H1 (cell line): ENCODE measurements around the gene EPHB6. TPM values are rescaled to one million over a fixed set of nuclear protein-coding genes. Genes with fewer than 3 reads are reported as not detected.

Experiments used
- CTCF ChIA-PET: fragments of 300-600 bp; sonication (Branson Sonifier 250); formaldehyde crosslinking; loops from one replicate; lab custom pipeline; 2021; ENCODE audit not compliant: partially characterized antibody; lab: Charles Lee
- POLR2A ChIA-PET: fragments of 300-600 bp; sonication (Branson Sonifier 250); formaldehyde crosslinking; loops from one replicate; lab custom pipeline; 2021; ENCODE audit warnings: inconsistent platforms; ENCODE audit not compliant: partially characterized antibody; lab: Charles Lee
- DNase-seq, 2 experiments: peaks; one replicate each; pipeline versions ENCODE4 v3.0.0 to v3.0.0-alpha.2; 2010 to 2022; ENCODE audit warnings: low spot score in 2 of 2, low read depth in 1 of 2, mixed read lengths in 1 of 2
- FAIRE-seq: peaks from 2 replicates; lab custom pipeline; 2011; peaks lifted over from hg19 to GRCh38; lab: Jason Lieb, UNC
- H2AFZ ChIP-seq: 2 replicates; pipeline ENCODE4 v1.8.1; 2012; ENCODE audit warnings: low read length, inconsistent platforms
- H2AK5ac ChIP-seq: 2 replicates; pipeline ENCODE4 v1.6.1; 2013; ENCODE audit warnings: low read depth, low read length
- H2BK120ac ChIP-seq: replicated peaks from 2 replicates; pipeline ENCODE3; 2013; ENCODE audit warnings: low read depth, low read length, inconsistent platforms
- H2BK12ac ChIP-seq: 2 replicates; pipeline ENCODE4 v1.6.1; 2013; ENCODE audit warnings: low read depth, low read length
- H2BK15ac ChIP-seq: 2 replicates; pipeline ENCODE4 v1.6.1; 2013; ENCODE audit warnings: low read length
- H2BK20ac ChIP-seq: 2 replicates; pipeline ENCODE4 v1.6.1; 2013; ENCODE audit warnings: low read length
- H2BK5ac ChIP-seq: 2 replicates; pipeline ENCODE4 v1.6.1; 2013; ENCODE audit warnings: low read depth, low read length
- H3K14ac ChIP-seq: 2 replicates; pipeline ENCODE4 v1.6.1; 2013; ENCODE audit warnings: inconsistent platforms; ENCODE audit not compliant: insufficient read length
- H3K18ac ChIP-seq: 2 replicates; pipeline ENCODE4 v1.6.1; 2013; ENCODE audit warnings: low read length; ENCODE audit errors: extremely low read depth
- H3K23ac ChIP-seq: 2 replicates; pipeline ENCODE4 v1.6.1; 2013; ENCODE audit warnings: inconsistent platforms; ENCODE audit not compliant: insufficient read length
- H3K23me2 ChIP-seq: 2 replicates; pipeline ENCODE4 v1.6.1; 2013; ENCODE audit warnings: low read depth, low read length
- H3K27ac ChIP-seq: 2 replicates; pipeline ENCODE4 v1.6.1; 2011; ENCODE audit warnings: low read depth, low read length, inconsistent platforms
- H3K27me3 ChIP-seq, 4 experiments: replicated peaks in 1 of 4; 1 replicate in 1 of 4; 2 replicates in 3 of 4; pipeline versions ENCODE4 v1.6.1 to v1.8.1; 2011 to 2013; ENCODE audit warnings: low read length in 3 of 4, mild to moderate bottlenecking in 3 of 4, inconsistent platforms in 2 of 4, mixed read lengths in 2 of 4, moderate library complexity in 1 of 4; ENCODE audit not compliant: control insufficient read depth in 3 of 4, insufficient read depth in 3 of 4; ENCODE audit errors: extremely low read depth in 1 of 4
- H3K36me3 ChIP-seq, 4 experiments: 2 replicates each; pipeline versions ENCODE4 v1.6.1 to v1.8.1; 2011 to 2013; ENCODE audit warnings: mild to moderate bottlenecking in 4 of 4, low read length in 3 of 4, moderate library complexity in 2 of 4, control low read depth in 1 of 4, inconsistent platforms in 1 of 4; ENCODE audit not compliant: insufficient read depth in 4 of 4, control insufficient read depth in 2 of 4
- H3K4ac ChIP-seq: replicated peaks from 2 replicates; pipeline ENCODE3; 2013; ENCODE audit warnings: low read length, low read depth, mixed read lengths, inconsistent platforms; ENCODE audit not compliant: insufficient read length
- H3K4me1 ChIP-seq, 4 experiments: replicated peaks in 1 of 4; 1 replicate in 1 of 4; 2 replicates in 3 of 4; pipeline versions ENCODE4 v1.6.1 to v1.8.1; 2011 to 2013; ENCODE audit warnings: low read length in 3 of 4, inconsistent platforms in 2 of 4, mixed read lengths in 1 of 4; ENCODE audit not compliant: insufficient read depth in 4 of 4, control insufficient read depth in 3 of 4
- H3K4me2 ChIP-seq, 2 experiments: 2 replicates each; pipeline versions ENCODE4 v1.6.1 to v1.8.1; 2011 to 2013; ENCODE audit warnings: low read depth in 2 of 2, low read length in 2 of 2, control low read depth in 1 of 2, inconsistent platforms in 1 of 2, mild to moderate bottlenecking in 1 of 2; ENCODE audit not compliant: insufficient read depth in 1 of 2
- H3K4me3 ChIP-seq, 4 experiments: fragments of 200-600, 300-600 bp in 1 of 4; sonication (generic), shearing (Covaris generic), sonication (Bioruptor Twin) in 1 of 4; 2 replicates each; pipeline versions ENCODE4 v1.5.1 to v1.8.1; 2011 to 2016; ENCODE audit warnings: low read length in 4 of 4, low read depth in 3 of 4, control low read depth in 2 of 4, inconsistent platforms in 2 of 4, mild to moderate bottlenecking in 2 of 4, mixed read lengths in 1 of 4, moderate library complexity in 1 of 4; ENCODE audit not compliant: insufficient read depth in 2 of 4; ENCODE audit errors: extremely low read depth in 1 of 4
- H3K56ac ChIP-seq: replicated peaks from 2 replicates; pipeline ENCODE3; 2013; ENCODE audit warnings: low read depth, mild to moderate bottlenecking, mixed read lengths, low read length, inconsistent platforms; ENCODE audit not compliant: insufficient read length
- H3K79me1 ChIP-seq: 2 replicates; pipeline ENCODE4 v1.6.1; 2013; ENCODE audit warnings: low read depth, low read length, control low read depth
- H3K79me2 ChIP-seq, 2 experiments: 2 replicates each; pipeline versions ENCODE4 v1.6.1 to v1.8.1; 2012 to 2013; ENCODE audit warnings: low read length in 2 of 2, mild to moderate bottlenecking in 2 of 2, inconsistent platforms in 1 of 2; ENCODE audit not compliant: insufficient read depth in 2 of 2, control insufficient read depth in 1 of 2
- H3K9ac ChIP-seq, 4 experiments: replicated peaks in 1 of 4; 1 replicate in 1 of 4; 2 replicates in 3 of 4; pipeline versions ENCODE4 v1.6.1 to v1.8.1; 2011 to 2013; ENCODE audit warnings: low read depth in 3 of 4, low read length in 3 of 4, control low read depth in 2 of 4, mild to moderate bottlenecking in 2 of 4, moderate library complexity in 2 of 4, inconsistent platforms in 1 of 4; ENCODE audit errors: extremely low read depth in 1 of 4
- H3K9me3 ChIP-seq, 2 experiments: 2 replicates each; pipeline versions ENCODE4 v1.6.1 to v1.8.1; 2012 to 2013; ENCODE audit warnings: mild to moderate bottlenecking in 2 of 2, moderate library complexity in 2 of 2, control low read depth in 1 of 2, inconsistent platforms in 1 of 2, low read depth in 1 of 2, low read length in 1 of 2, mixed read lengths in 1 of 2; ENCODE audit not compliant: insufficient read depth in 2 of 2
- H4K20me1 ChIP-seq, 2 experiments: replicated peaks in 1 of 2; 2 replicates each; pipeline versions ENCODE3 to v1.8.1; 2011 to 2013; ENCODE audit warnings: inconsistent platforms in 2 of 2, low read length in 2 of 2, mild to moderate bottlenecking in 1 of 2; ENCODE audit not compliant: insufficient read depth in 2 of 2, control insufficient read depth in 1 of 2
- H4K5ac ChIP-seq: 2 replicates; pipeline ENCODE4 v1.6.1; 2013; ENCODE audit warnings: low read length, low read depth, mixed read lengths, inconsistent platforms; ENCODE audit not compliant: insufficient read length
- H4K8ac ChIP-seq: 2 replicates; pipeline ENCODE4 v1.8.0; 2013; ENCODE audit warnings: mild to moderate bottlenecking, moderate library complexity, low read length, inconsistent platforms; ENCODE audit not compliant: insufficient read depth; ENCODE audit errors: extremely low read depth
- H4K91ac ChIP-seq: replicated peaks from 2 replicates; pipeline ENCODE3; 2013; ENCODE audit warnings: low read length, mixed read lengths, inconsistent platforms; ENCODE audit not compliant: insufficient read length
- CHD2 ChIP-seq: IDR thresholded peaks from 2 replicates; pipeline ENCODE4 v1.6.1; 2012; ENCODE audit warnings: low read length, improper control_type of control experiment
- EZH2 ChIP-seq: fragments of 200-600 bp; sonication (generic); IDR thresholded peaks from 2 replicates; pipeline ENCODE4 v1.7.1; 2012; ENCODE audit warnings: low read depth, mild to moderate bottlenecking, moderate library complexity, low read length, inconsistent platforms; ENCODE audit not compliant: severe bottlenecking
- GTF2F1 ChIP-seq: IDR thresholded peaks from 2 replicates; pipeline ENCODE4 v1.6.1; 2012; ENCODE audit warnings: low read depth, low read length, improper control_type of control experiment, borderline replicate concordance
- POU5F1 ChIP-seq: IDR thresholded peaks from 2 replicates; pipeline ENCODE4 v1.6.1; 2011; ENCODE audit warnings: low read depth, mild to moderate bottlenecking, low read length, moderate library complexity
- RBBP5 ChIP-seq: IDR thresholded peaks from 2 replicates; pipeline ENCODE4 v1.7.1; 2012; ENCODE audit warnings: low read depth, mild to moderate bottlenecking, inconsistent platforms, low read length, moderate library complexity, borderline replicate concordance
- SIRT6 ChIP-seq: IDR thresholded peaks from one replicate; pipeline ENCODE4 v1.7.1; 2012; ENCODE audit warnings: low read length, inconsistent platforms
- SIX5 ChIP-seq: IDR thresholded peaks from 2 replicates; pipeline ENCODE4 v1.6.1; 2011; ENCODE audit warnings: mild to moderate bottlenecking, low read depth, low read length
- SP1 ChIP-seq: IDR thresholded peaks from 2 replicates; pipeline ENCODE4 v1.6.1; 2011; ENCODE audit warnings: low read depth, low read length
- SP4 ChIP-seq: IDR thresholded peaks from 2 replicates; pipeline ENCODE4 v1.6.1; 2012; ENCODE audit warnings: low read length, inconsistent platforms
- SUZ12 ChIP-seq: fragments of 200-600 bp; sonication (generic); IDR thresholded peaks from 2 replicates; pipeline ENCODE4 v1.6.1; 2012; ENCODE audit warnings: mild to moderate bottlenecking, inconsistent platforms, low read length, moderate library complexity, mixed read lengths
- TBP ChIP-seq: IDR thresholded peaks from 2 replicates; pipeline ENCODE4 v1.6.1; 2011; ENCODE audit warnings: low read depth, low read length, improper control_type of control experiment
- TCF12 ChIP-seq: IDR thresholded peaks from 2 replicates; pipeline ENCODE4 v1.6.1; 2011; ENCODE audit warnings: low read depth, mild to moderate bottlenecking, low read length
- YY1 ChIP-seq: IDR thresholded peaks from 2 replicates; pipeline ENCODE4 v1.6.1; 2011; ENCODE audit warnings: low read depth, mild to moderate bottlenecking, low read length
- WGBS, 2 experiments: shearing (Covaris generic) in 1 of 2; methylation state at CpG; one replicate each; pipeline versions ENCODE4 v1.1.6 to v1.1.7; 2013 to 2015; ENCODE audit warnings: low lambda C conversion rate in 2 of 2, mixed read lengths in 2 of 2, inconsistent platforms in 1 of 2, low coverage in 1 of 2, missing lambda C conversion rate in 1 of 2; ENCODE audit not compliant: insufficient replicate concordance in 2 of 2, insufficient coverage in 1 of 2, insufficient read length in 1 of 2; ENCODE audit errors: extremely low coverage in 1 of 2, missing lambda C conversion rate in 1 of 2; 5-methylcytosine and 5-hydroxymethylcytosine counted together
- polyA plus RNA-seq, 7 experiments: library from polyadenylated mRNA; depleted of rRNA in 3 of 7; stranded (reverse) in 5 of 7; unstranded in 2 of 7; fragments of >200 nt in 5 of 7; fragments of 200-250 nt in 2 of 7; gene quantifications; 1 replicate in 5 of 7; 2 replicates in 1 of 7; 4 replicates in 1 of 7; pipeline versions ENCODE4 v1.2.1 to v1.2.3, GENCODE V29; 2011 to 2013; ENCODE audit warnings: missing spikeins in 2 of 7, mixed read lengths in 2 of 7
- total RNA-seq: library from RNA; stranded (reverse); fragmentation: NEBNext Ultra II Directional; extraction: Animal tissue kit (Norgen Biotek cat#: 25700); gene quantifications from 2 replicates; pipeline ENCODE4 v1.2.1, GENCODE V29; 2021
- TF ChIP-seq, protein P1 (sequence below): IDR thresholded peaks from 2 replicates; pipeline ENCODE4 v1.6.1; 2012; ENCODE audit warnings: inconsistent platforms

Gene EPHB6
- total and polyA plus RNA-seq, 2 of the 8 experiments (the other 6 are each of a cell fraction or from before 2014, with no cell fraction given) = 19.7 TPM

DNA sequence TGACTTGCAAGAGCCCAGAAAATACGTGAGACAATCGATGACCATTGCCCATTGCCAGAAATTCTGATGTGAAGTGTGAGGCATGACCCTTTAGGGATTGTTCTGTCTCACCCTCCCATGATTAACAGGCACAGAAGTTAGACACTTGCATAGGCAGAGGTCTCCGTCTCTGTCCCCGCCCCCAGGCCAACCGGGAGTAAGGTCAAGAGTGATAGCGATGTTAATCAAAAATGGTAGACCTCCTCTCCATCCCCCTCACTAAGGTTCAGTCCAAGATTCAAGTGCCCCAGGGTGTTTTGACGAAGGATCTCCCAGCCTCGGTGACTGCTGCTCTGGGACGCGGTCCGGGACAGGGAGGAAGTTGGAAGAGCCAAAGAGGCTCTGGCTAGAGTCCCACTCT, 53.4 kb downstream of the EPHB6 start:
- no peak overlapping the region for H2AK5ac ChIP-seq
- FAIRE-seq (no peak), DNase-seq (no peak)
- no peak overlapping the region for H2BK12ac ChIP-seq
- H4K91ac ChIP-seq = no peak overlapping the region
- no peaks in the 10 kb centered on the region for H3K36me3 ChIP-seq
- H4K8ac ChIP-seq = no peak overlapping the region
- H3K9ac ChIP-seq = no peak overlapping the region; a peak in 1 of 7 replicates
- ChIA-PET CTCF (no interaction called here), POLR2A (interaction anchor here (1.3 kb wide), 1 partner anchor 9 kb away, joined by 4 read pairs; no protein-coding TSS in a partner anchor)
- no peak overlapping the region for H2BK20ac ChIP-seq
- TF ChIP-seq SP4 (no peak), YY1 (no peak), TCF12 (no peak), POU5F1 (no peak), RBBP5 (no peak), CHD2 (no peak), GTF2F1 (no peak), EZH2 (no peak), SIRT6 (no peak), SP1 (no peak), TBP (no peak), SIX5 (no peak), SUZ12 (no peak)
- TF ChIP-seq, protein P1, sequence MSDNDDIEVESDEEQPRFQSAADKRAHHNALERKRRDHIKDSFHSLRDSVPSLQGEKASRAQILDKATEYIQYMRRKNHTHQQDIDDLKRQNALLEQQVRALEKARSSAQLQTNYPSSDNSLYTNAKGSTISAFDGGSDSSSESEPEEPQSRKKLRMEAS = no peak
- H3K23me2 ChIP-seq = no peaks in the 10 kb centered on the region
- H3K23ac ChIP-seq = no peak overlapping the region
- H3K4me1 ChIP-seq = no peaks in the 10 kb centered on the region
- no peak overlapping the region for H3K4me3 ChIP-seq
- H2BK5ac ChIP-seq = no peak overlapping the region
- H4K5ac ChIP-seq = no peak overlapping the region
- H2AFZ ChIP-seq = no peak overlapping the region
- no peak overlapping the region for H2BK120ac ChIP-seq
- H3K56ac ChIP-seq = no peak overlapping the region
- no peaks in the 10 kb centered on the region for H4K20me1 ChIP-seq
- WGBS, 2 experiments = 92% methylated on average over 11 of the region's 11 CpGs; no CpG with 5 or more reads in 1 of the 2 experiments
- H3K18ac ChIP-seq = no peak overlapping the region
- H3K27ac ChIP-seq = no peak overlapping the region
- no peak overlapping the region for H3K4ac ChIP-seq
- no peak overlapping the region for H2BK15ac ChIP-seq
- H3K79me2 ChIP-seq = no peaks in the 10 kb centered on the region
- H3K9me3 ChIP-seq = peaks cover 26 to 31% of the 10 kb centered on the region in 2 experiments
- H3K79me1 ChIP-seq = no peaks in the 10 kb centered on the region
- no peak overlapping the region for H3K14ac ChIP-seq
- no peak overlapping the region for H3K4me2 ChIP-seq
- no peaks in the 10 kb centered on the region for H3K27me3 ChIP-seq
